Measurements from ENCODE around the gene CFAP45.

Gene CFAP45

DNA sequence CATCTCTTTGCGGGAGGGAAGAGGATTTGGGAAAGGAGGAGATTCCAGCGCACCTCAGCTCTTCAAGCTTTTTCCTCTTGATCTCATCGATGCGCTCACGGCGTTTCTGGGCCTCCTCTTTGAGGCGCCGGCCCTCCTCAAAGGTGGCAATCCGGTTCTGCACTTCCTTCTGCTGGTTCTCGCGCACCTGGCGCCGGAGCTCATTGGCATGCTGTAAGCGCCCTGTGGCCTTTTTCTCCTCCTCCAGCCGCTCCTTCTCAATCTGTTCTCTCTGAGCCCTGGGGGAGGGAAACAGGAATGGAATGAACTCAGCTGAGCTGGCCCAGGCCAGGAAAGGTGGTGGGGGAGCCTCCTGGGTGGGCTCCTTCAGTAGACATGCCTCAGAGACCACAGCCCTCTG lies 27.1 kb downstream of the CFAP45 start:
- DNase-seq (ENCODE audit: low read depth), result no peak
- no peak for TF ChIP-seq CTCF (conservative IDR thresholded peaks at IDR 0.05; ENCODE audit: low read length)

GRCh38 chr1:159870704-159871103 lies 29.3 kb downstream of the CFAP45 start:
- DNase-seq (ENCODE audit: low read depth), result no peak
- TF ChIP-seq CTCF (conservative IDR thresholded peaks at IDR 0.05; ENCODE audit: low read length), result no peak
- H3K4me3 ChIP-seq (ENCODE audit: low read length), result no peak overlapping the region

More for the DNA sequence above, 27.1 kb downstream of the CFAP45 start:
- no peak overlapping the region for H3K4me3 ChIP-seq (ENCODE audit: low read length)

GRCh38 chr1:159869607-159870006 lies 30.4 kb downstream of the CFAP45 start:
- TF ChIP-seq CTCF (conservative IDR thresholded peaks at IDR 0.05; ENCODE audit: low read length), result no peak
- DNase-seq (ENCODE audit: low read depth), result no peak
- H3K4me3 ChIP-seq (ENCODE audit: low read length), result no peak overlapping the region

- no peak for TF ChIP-seq CTCF (conservative IDR thresholded peaks at IDR 0.05; ENCODE audit: low read length)
- H3K4me3 ChIP-seq (ENCODE audit: low read length), result no peak overlapping the region
- DNase-seq (ENCODE audit: low read depth), result peak; percentile 53
Observed at GRCh38 chr1:159869173-159869572, 30.8 kb downstream of the CFAP45 start.

DNA sequence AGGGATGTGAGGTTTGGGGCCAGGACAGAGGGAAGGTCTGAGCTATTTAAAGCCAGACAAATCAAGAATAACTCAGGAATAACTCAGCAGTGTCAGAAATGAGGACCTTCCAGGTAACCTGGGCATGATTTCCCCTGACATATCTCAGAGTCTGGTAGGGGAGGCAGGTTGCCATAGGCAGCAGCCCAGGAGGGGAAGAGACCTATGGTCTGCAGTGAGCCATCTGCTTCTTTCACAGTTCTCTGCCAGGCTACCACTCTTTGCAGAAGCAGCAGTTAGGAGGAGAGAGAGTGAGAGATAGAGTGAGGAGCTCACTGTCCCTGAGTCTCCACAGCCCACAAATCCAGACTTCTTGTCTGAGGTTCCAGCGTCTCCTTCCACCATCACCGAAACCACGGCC lies 31.2 kb downstream of the CFAP45 start:
- no peak for DNase-seq (ENCODE audit: low read depth)
- no peak overlapping the region for H3K4me3 ChIP-seq (ENCODE audit: low read length)
- TF ChIP-seq CTCF (conservative IDR thresholded peaks at IDR 0.05; ENCODE audit: low read length), result no peak

DNA sequence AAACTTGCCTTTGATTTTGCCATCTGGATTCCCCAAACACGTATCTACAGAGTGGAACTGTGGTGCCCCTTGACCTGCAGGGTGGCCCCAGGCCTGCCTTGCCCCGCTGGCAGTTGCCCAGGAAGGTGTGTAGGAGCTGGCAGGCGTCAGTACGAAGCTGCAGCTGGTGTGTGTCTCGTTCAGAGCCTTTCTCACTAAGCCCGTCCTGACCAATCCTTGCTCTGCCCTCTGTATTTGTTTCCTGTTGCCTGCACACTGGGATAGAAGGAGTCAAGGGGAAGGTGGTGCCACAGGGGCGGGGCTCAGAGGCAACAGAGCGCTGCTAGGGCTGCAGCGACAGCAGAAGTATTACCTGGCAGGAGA lies 32.3 kb downstream of the CFAP45 start:
- DNase-seq (ENCODE audit: low read depth), result no peak
- TF ChIP-seq CTCF (conservative IDR thresholded peaks at IDR 0.05; ENCODE audit: low read length), result no peak
- no peak overlapping the region for H3K4me3 ChIP-seq (ENCODE audit: low read length)

DNA sequence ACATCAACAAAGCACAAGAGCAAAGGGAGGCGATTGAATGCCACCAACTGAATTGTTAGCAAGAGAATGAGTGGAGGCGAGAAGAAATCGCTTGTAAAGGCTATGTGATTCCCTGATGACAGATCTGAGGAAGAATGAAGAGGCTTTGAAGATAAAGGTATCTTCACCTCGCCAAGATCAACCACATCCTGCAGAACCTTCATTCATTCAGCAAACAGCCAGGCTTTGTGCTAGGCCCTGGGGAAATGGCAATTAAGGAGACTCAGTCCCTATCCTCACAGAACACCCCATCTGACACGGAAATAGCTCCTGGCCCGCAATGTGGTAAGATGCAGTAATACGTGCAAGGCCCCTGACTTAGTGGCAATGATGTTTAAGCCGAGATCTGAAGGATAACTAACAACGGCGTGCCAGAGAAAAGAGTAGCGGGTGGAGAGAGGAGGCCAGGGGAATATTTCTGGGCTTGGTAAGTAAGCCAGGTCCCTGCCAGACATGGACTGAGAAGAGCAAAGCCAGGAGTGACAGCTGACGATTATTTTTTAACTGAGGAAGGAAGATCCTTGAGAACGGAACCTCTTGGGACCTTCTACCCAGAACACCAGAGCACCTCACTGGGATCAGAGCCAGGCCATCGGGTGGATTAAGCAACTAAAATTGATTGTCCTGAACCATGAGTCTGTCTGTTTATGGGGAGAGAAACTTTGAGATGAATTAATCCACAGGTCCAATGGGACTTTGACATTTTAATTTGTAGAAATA lies 32.9 kb downstream of the CFAP45 start:
- no peak for DNase-seq (ENCODE audit: low read depth)
- no peak for TF ChIP-seq CTCF (conservative IDR thresholded peaks at IDR 0.05; ENCODE audit: low read length)
- H3K4me3 ChIP-seq (ENCODE audit: low read length), result no peak overlapping the region

Measured in AG10803 (cell line).